Thyroid gland (tissue), 4 donors: ENCODE measurements around the gene RAB11A.

Experiments
- POLR2A ChIP-seq, 2 donors: fragments of 450-650 bp; IDR thresholded peaks; one replicate each; pipeline ENCODE4 v1.6.1; 2017; ENCODE audit warnings: antibody characterized with exemption in 2 of 2, mild to moderate bottlenecking in 2 of 2, moderate library complexity in 1 of 2
- TF ChIP-seq, protein P1 (sequence below), 6 experiments: fragments of 200-600 bp in 3 of 6; fragments of 450-650 bp in 3 of 6; sonication (generic) in 3 of 6; IDR thresholded peaks; one replicate each; pipeline ENCODE4 v1.5.1; 2016 to 2019; ENCODE audit warnings: antibody characterized with exemption in 6 of 6, mild to moderate bottlenecking in 2 of 6, inconsistent platforms in 1 of 6, moderate library complexity in 1 of 6

GRCh38 chr15:65939901-65940617 is 70.8 kb downstream of the RAB11A start:
- TF ChIP-seq, protein P1, sequence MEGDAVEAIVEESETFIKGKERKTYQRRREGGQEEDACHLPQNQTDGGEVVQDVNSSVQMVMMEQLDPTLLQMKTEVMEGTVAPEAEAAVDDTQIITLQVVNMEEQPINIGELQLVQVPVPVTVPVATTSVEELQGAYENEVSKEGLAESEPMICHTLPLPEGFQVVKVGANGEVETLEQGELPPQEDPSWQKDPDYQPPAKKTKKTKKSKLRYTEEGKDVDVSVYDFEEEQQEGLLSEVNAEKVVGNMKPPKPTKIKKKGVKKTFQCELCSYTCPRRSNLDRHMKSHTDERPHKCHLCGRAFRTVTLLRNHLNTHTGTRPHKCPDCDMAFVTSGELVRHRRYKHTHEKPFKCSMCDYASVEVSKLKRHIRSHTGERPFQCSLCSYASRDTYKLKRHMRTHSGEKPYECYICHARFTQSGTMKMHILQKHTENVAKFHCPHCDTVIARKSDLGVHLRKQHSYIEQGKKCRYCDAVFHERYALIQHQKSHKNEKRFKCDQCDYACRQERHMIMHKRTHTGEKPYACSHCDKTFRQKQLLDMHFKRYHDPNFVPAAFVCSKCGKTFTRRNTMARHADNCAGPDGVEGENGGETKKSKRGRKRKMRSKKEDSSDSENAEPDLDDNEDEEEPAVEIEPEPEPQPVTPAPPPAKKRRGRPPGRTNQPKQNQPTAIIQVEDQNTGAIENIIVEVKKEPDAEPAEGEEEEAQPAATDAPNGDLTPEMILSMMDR (IDR thresholded peaks at IDR 0.05) = no peak
- TF ChIP-seq POLR2A (IDR thresholded peaks at IDR 0.05) = no peak
